ENCODE results near the gene PAPPA2.

DNA sequence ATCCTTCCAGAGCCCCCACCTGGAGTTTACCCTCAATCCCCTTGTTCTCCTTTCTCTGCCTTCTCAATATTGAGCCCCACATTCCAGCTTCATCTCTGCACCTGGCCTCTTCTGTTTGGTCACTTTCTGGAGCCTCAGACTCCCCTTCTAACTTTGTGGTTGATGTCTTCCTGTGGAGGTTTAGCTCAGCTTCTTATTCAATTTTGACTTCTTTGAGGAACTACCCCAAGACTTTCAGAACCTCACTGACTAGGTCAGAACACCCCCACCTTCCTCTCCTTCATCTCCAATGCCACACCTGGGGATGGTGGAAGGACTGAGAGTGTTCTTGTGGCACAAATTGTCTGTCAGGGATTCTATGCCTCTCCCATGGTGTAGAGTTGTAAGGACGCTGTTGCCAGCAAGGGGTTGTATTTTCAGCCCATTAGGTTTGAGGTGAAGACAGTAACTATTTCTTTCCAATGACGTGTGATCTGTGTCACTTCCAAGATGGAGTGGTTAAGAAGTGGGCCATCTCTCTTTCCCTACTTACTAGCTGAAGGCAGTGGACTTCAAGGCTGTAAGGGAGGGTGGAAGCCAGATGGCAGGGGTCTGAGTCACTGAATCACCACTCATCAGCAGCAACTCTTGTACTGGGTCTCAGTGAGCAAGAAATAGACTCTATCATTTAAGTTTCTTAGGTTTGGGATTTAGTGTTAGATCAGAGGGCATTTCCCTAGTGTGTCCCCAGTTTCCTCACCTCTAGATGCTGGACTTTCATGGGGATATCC is 80.6 kb downstream of the PAPPA2 start:
- TF ChIP-seq, protein P1, sequence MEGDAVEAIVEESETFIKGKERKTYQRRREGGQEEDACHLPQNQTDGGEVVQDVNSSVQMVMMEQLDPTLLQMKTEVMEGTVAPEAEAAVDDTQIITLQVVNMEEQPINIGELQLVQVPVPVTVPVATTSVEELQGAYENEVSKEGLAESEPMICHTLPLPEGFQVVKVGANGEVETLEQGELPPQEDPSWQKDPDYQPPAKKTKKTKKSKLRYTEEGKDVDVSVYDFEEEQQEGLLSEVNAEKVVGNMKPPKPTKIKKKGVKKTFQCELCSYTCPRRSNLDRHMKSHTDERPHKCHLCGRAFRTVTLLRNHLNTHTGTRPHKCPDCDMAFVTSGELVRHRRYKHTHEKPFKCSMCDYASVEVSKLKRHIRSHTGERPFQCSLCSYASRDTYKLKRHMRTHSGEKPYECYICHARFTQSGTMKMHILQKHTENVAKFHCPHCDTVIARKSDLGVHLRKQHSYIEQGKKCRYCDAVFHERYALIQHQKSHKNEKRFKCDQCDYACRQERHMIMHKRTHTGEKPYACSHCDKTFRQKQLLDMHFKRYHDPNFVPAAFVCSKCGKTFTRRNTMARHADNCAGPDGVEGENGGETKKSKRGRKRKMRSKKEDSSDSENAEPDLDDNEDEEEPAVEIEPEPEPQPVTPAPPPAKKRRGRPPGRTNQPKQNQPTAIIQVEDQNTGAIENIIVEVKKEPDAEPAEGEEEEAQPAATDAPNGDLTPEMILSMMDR (IDR thresholded peaks at IDR 0.05): no peak
- no peak for TF ChIP-seq POLR2A (IDR thresholded peaks at IDR 0.05)
